Epithelial cell of proximal tubule (primary cell): ENCODE results near the gene CAMTA1. TPM values are rescaled to one million over a fixed set of nuclear protein-coding genes. Genes with fewer than 3 reads are reported as not detected.

Source experiments
- DNase-seq: peaks from one replicate; pipeline ENCODE4 v3.0.0-alpha.2; 2011; ENCODE audit warnings: low read depth
- H3K4me3 ChIP-seq: 2 replicates; pipeline ENCODE4 v1.5.1; 2011; ENCODE audit warnings: low read depth, mild to moderate bottlenecking, low read length
- CTCF ChIP-seq: conservative IDR thresholded peaks from 2 replicates; pipeline ENCODE4 v1.5.1; 2012; ENCODE audit warnings: low read depth, mild to moderate bottlenecking, low read length
- total RNA-seq: library from RNA; depleted of rRNA; stranded (reverse); fragments of >200 nt; gene quantifications from 2 replicates; pipeline ENCODE4 v1.2.3, GENCODE V29; 2015

Gene CAMTA1
- total RNA-seq, 1 donor from 2014 or later, result 79.2 TPM

GRCh38 chr1:6962478-6962995, 177.3 kb downstream of the CAMTA1 start:
- no peak for TF ChIP-seq CTCF
- H3K4me3 ChIP-seq, result no peak overlapping the region
- no peak for DNase-seq

- TF ChIP-seq CTCF, result peak; percentile 10
- H3K4me3 ChIP-seq, result peak overlapping the region; percentile 14
- no peak for DNase-seq
These were observed 178.0 kb downstream of the CAMTA1 start for GRCh38 chr1:6962996-6963911.

- H3K4me3 ChIP-seq, result no peak overlapping the region
- DNase-seq, result no peak
- TF ChIP-seq CTCF, result no peak
These were observed 178.7 kb downstream of the CAMTA1 start for GRCh38 chr1:6963912-6964307.

GRCh38 chr1:6965083-6965934, 180.1 kb downstream of the CAMTA1 start:
- TF ChIP-seq CTCF, result no peak
- H3K4me3 ChIP-seq, result no peak overlapping the region
- DNase-seq, result no peak

GRCh38 chr1:6965935-6966241, 180.6 kb downstream of the CAMTA1 start:
- no peak for TF ChIP-seq CTCF
- DNase-seq, result no peak
- H3K4me3 ChIP-seq, result no peak overlapping the region

GRCh38 chr1:6966326-6966725, 181.1 kb downstream of the CAMTA1 start:
- no peak for TF ChIP-seq CTCF
- no peak overlapping the region for H3K4me3 ChIP-seq
- DNase-seq, result no peak
